GM19238 (cell line): ENCODE measurements around the gene STRBP.
A peak's percentile ranks its signal among the peaks of the same experiment; 100 is the strongest.
"Not testable (repeated sequence)": the region's sequence is repeated elsewhere in the genome, so short reads cannot be mapped to it uniquely, and the experiment has no call there.

Experiments
- DNase-seq: peaks from one replicate; pipeline ENCODE4 v3.0.0; 2011; ENCODE audit warnings: low spot score; ENCODE audit not compliant: insufficient read length

Gene STRBP

GRCh38 chr9:123283048-123283408 lies 14.6 kb upstream of the STRBP start:
- DNase-seq, result no peak

DNA sequence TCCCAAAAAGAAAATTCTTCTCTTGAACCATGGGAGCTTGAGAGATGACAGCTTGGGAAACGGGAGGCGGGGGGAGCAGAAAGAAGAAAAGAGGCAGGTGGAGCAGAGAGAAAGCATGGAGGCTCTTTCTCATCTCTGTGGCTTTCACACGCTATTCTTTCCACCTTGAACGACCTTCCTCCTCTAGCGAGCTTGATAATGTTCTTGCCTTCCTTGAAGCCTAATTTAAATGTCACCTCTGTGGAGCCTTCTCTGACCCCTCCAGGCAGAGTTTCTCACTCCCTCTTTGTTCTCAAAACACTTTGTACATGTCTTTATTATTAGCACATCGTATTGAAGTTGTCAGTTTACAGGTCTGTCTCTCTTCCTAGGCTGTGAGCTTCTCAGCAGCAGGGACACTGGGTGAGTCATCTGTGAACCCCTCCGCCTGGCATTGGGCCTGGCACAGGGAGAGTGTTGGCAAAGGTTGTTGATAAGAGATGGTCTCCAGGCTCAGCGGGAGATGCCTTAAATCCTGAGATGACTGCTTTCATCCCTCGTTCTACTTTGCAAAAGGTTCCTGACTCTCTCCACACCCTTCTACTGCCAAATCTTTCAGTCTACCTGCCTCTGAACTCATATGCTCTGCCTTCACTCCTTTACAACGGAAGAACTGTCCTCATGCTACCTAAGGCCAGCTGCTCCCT lies 14.1 kb upstream of the STRBP start:
- no peak for DNase-seq

DNA sequence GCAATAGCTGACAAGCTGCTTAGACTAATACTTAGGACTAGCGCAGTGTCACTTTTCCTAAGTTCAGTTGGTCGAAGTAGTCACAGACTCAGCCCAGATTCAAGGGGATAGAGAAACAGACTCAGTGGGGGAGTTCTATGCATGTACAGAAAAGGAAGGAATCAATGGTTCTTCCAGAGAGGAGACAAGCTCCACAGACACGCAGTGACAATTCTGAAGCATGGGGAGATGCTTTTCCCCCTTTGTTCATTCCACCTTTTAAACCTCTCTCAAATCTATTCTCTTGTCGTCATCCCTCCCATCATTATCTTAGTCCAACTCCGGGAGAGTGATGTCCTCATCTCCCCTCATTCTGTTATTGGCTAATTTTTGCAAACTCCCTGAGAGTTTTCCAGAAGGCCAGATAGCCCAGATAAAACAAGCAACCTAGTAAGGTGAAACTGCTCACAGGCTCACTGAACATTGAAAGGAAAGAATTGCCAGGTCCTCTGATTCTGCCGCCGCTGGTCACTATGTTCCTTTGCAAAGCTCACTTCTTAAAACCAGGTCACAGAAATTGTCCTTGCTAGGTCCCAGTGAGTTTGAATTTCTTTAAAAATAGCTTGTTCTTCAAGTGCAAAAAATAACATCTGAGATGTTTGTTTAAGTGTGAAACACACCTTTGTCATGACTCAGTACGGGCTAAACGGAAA lies 13.4 kb upstream of the STRBP start:
- no peak for DNase-seq

DNA sequence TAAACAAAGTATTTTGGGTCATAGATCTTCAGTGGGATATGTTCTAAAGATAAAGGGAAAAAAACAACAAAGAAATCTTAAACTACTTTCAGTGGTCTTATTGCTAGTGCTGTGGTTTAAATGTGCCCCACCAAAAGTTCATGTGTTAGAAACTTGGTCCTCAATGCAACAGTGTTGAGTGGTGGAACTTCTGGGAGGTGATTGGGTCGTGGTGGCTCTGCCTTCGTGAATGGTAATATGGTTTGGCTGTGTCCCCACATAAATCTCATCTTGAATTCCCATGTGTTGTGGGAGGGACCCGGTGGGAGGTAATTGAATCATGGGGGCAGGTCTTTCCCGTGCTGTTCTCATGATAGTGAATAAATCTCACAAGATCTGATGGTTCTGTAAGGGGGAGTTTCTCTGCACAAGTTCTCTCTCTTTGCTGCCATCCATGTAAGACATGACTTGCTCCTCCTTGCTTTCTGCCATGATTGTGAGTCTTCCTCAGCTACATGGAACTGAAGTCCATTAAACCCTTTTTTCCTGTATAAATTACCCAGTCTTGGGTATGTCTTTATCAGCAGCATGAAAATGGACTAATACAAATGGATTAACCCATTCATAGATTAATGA lies 10.6 kb upstream of the STRBP start:
- not testable (repeated sequence) for DNase-seq

GRCh38 chr9:123278361-123278760 lies 10.0 kb upstream of the STRBP start:
- DNase-seq, result no peak

GRCh38 chr9:123276551-123276950 lies 8.2 kb upstream of the STRBP start:
- no peak for DNase-seq

GRCh38 chr9:123271133-123271532 lies 2.7 kb upstream of the STRBP start:
- DNase-seq, result not testable (repeated sequence)

- DNase-seq, result no peak
Observed at GRCh38 chr9:123269281-123269680, 895 bp upstream of the STRBP start.

- no peak for DNase-seq
Observed at GRCh38 chr9:123268199-123268464, 254 bp downstream of the STRBP start.

- no peak for DNase-seq
Observed at GRCh38 chr9:123267481-123268198, 746 bp downstream of the STRBP start.

DNA sequence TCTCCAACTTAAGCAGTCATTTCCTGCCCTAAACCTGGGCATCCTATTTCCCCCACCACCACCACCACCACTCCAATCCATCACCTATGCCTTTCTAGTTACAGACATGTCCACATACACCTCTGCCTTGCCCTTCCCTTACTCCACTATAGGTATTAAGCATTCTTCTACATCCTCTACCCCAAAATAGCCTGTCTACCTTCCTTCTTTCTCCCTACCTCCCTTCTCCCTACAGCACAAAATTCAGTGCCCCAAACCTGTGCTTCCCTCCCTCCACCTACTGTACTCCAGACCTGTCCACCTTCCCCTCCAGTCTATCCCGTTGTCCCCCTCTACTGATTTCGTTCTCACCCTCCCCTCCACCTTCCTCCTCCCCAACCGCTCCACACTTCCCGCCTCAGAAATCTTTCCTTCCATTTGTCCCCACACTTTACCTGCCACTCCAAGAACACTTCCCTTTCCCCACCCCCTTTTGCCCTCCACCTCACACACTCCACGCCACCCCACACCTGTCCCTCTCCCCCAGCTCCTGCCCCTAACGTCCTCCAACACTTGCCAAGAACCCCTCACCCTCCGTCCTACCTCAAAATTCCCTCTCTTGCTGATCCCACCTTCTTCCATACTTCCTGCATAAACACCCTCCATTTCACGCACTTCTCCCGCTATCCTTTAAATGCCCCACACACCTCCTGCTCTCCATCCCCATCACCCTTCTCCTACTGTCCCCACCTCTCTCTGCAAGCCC lies 1.6 kb downstream of the STRBP start:
- DNase-seq, result no peak

GRCh38 chr9:123265833-123266232 lies 2.6 kb downstream of the STRBP start:
- DNase-seq, result peak; percentile 21

GRCh38 chr9:123263227-123263626 lies 5.2 kb downstream of the STRBP start:
- no peak for DNase-seq

GRCh38 chr9:123262338-123262737 lies 6.0 kb downstream of the STRBP start:
- no peak for DNase-seq

GRCh38 chr9:123261006-123261677 lies 7.2 kb downstream of the STRBP start:
- DNase-seq, result no peak

DNA sequence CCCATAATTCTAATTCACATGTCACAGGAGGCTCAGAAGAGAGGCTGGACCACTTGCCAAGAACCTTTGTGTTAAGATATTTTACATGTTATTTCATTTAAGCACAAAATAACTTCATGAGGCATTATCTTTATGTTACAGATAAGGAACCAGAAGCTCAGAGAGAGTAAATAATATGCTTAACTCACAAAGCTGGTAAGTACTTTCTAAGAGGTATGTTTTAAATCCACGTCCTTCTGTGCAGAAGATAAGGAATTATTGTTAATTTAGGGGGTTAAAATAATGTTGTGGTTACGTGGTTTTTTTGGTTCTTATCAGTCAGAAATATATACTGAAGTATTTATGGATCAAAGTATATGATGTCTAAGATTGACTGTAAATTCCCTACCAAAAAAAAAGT lies 8.0 kb downstream of the STRBP start:
- DNase-seq, result no peak

GRCh38 chr9:123257276-123257675 lies 11.1 kb downstream of the STRBP start:
- DNase-seq, result no peak

- DNase-seq, result no peak
Observed at GRCh38 chr9:123255718-123256117, 12.7 kb downstream of the STRBP start.

DNA sequence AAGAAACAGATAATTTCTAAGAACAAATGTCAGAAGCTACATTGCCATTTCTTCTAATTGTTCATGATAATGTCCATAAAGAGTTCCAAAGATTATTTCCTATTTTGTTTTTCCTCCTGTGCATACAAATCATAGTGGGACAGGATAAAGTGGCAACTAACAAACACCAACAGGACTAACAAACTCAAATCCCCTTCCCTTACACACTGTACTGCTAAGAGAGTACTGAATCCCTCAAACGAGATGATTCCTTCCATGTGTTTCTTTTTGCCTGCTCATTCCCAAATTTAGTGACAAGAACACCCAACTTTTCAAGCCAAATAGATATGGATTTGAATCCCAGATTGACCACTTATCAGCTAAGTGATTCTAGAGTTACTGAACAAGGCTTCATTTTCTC lies 15.2 kb downstream of the STRBP start:
- no peak for DNase-seq

- no peak for DNase-seq
Observed at GRCh38 chr9:123251741-123252140, 16.6 kb downstream of the STRBP start.

GRCh38 chr9:123251324-123251723 lies 17.1 kb downstream of the STRBP start:
- no peak for DNase-seq
